HepG2 (cell line): Measurements from ENCODE around the gene PDIA6. TPM values are rescaled to one million over a fixed set of nuclear protein-coding genes. Genes with fewer than 3 reads are reported as not detected.

Experiments used
- CCDC6 ChIP-seq: sonication (generic); formaldehyde crosslinking; IDR thresholded peaks from 2 replicates; pipeline ENCODE4 v1.8.1; 2022; ENCODE audit warnings: mild to moderate bottlenecking, missing genetic modification reagents, moderate library complexity
- ELF3 ChIP-seq: IDR thresholded peaks from 2 replicates; pipeline ENCODE4 v1.6.1; 2016; ENCODE audit warnings: missing genetic modification reagents, missing compliant biosample characterization
- GABPB1 ChIP-seq: IDR thresholded peaks from 2 replicates; pipeline ENCODE4 v1.6.1; 2016; ENCODE audit warnings: mild to moderate bottlenecking, missing genetic modification reagents, moderate library complexity, missing compliant biosample characterization
- HDAC2 ChIP-seq: sonication (generic); formaldehyde crosslinking; IDR thresholded peaks from 2 replicates; pipeline ENCODE4 v1.4.0; 2020; ENCODE audit warnings: missing genetic modification reagents
- LCORL ChIP-seq, 2 experiments: fragments of 450-650 bp in 1 of 2; sonication (generic) in 1 of 2; formaldehyde crosslinking in 1 of 2; IDR thresholded peaks; 2 replicates each; pipeline versions ENCODE4 v1.5.0 to v1.6.1; 2017 to 2020; ENCODE audit warnings: antibody characterized with exemption in 1 of 2, missing genetic modification reagents in 1 of 2
- PITX1 ChIP-seq: sonication (generic); formaldehyde crosslinking; IDR thresholded peaks from 2 replicates; pipeline ENCODE4 v1.5.1; 2020; ENCODE audit warnings: mild to moderate bottlenecking, missing genetic modification reagents
- RXRA ChIP-seq: sonication (generic); formaldehyde crosslinking; IDR thresholded peaks from 2 replicates; pipeline ENCODE4 v1.5.1; 2020; ENCODE audit warnings: missing genetic modification reagents
- STAG1 ChIP-seq: sonication (generic); formaldehyde crosslinking; IDR thresholded peaks from 2 replicates; pipeline ENCODE4 v1.4.0; 2020; ENCODE audit warnings: missing genetic modification reagents
- TBL1XR1 ChIP-seq: fragments of 150-350 bp; IDR thresholded peaks from 2 replicates; pipeline ENCODE4 v1.6.1; 2014; ENCODE audit warnings: borderline replicate concordance, low read length; ENCODE audit not compliant: partially characterized antibody
- ZBTB1 ChIP-seq: sonication (generic); formaldehyde crosslinking; IDR thresholded peaks from 2 replicates; pipeline ENCODE4 v1.4.0; 2020; ENCODE audit warnings: missing genetic modification reagents, borderline replicate concordance
- ZNF501 ChIP-seq: sonication (generic); formaldehyde crosslinking; IDR thresholded peaks from 2 replicates; pipeline ENCODE4 v1.5.1; 2020; ENCODE audit warnings: mild to moderate bottlenecking, moderate library complexity, missing genetic modification reagents
- ZNF800 ChIP-seq: sonication (generic); formaldehyde crosslinking; IDR thresholded peaks from 2 replicates; pipeline ENCODE4 v1.4.0; 2020; ENCODE audit warnings: missing genetic modification reagents
- ZNF891 ChIP-seq: sonication (generic); formaldehyde crosslinking; IDR thresholded peaks from 2 replicates; pipeline ENCODE4 v1.5.0; 2020; ENCODE audit warnings: mild to moderate bottlenecking, missing genetic modification reagents
- ZSCAN30 ChIP-seq: sonication (generic); formaldehyde crosslinking; IDR thresholded peaks from 2 replicates; pipeline ENCODE4 v1.5.0; 2020; ENCODE audit warnings: mild to moderate bottlenecking, missing genetic modification reagents
- polyA plus RNA-seq, 8 experiments: library from polyadenylated mRNA; depleted of rRNA in 3 of 8; stranded (reverse) in 7 of 8; unstranded in 1 of 8; fragments of >200 nt; fragmentation: Illumina TruSeq in 4 of 8; extraction: Trizol in 4 of 8; gene quantifications; 2 replicates each; pipeline versions ENCODE4 v1.2.1 to v1.2.3, GENCODE V29; 2011 to 2016; ENCODE audit warnings: low read depth in 4 of 8, missing spikeins in 1 of 8, mixed read lengths in 1 of 8; ENCODE audit not compliant: insufficient read depth in 1 of 8
- total RNA-seq, 5 experiments: library from RNA; depleted of rRNA; stranded (reverse); fragments of >200 nt; fragmentation: Illumina TruSeq; extraction: Trizol; gene quantifications; 2 replicates each; pipeline ENCODE4 v1.2.3, GENCODE V29; 2016; ENCODE audit warnings: low read depth in 1 of 5
- TF ChIP-seq, protein P1 (sequence below): sonication (generic); formaldehyde crosslinking; conservative IDR thresholded peaks from 2 replicates; pipeline ENCODE4 v1.4.0; 2020; ENCODE audit warnings: missing genetic modification reagents
- TF ChIP-seq, protein P2 (sequence below): sonication (generic); formaldehyde crosslinking; IDR thresholded peaks from 2 replicates; pipeline ENCODE4 v1.4.0; 2020; ENCODE audit warnings: mild to moderate bottlenecking, missing genetic modification reagents
- TF ChIP-seq, protein P3 (sequence below): sonication (generic); formaldehyde crosslinking; IDR thresholded peaks from 2 replicates; pipeline ENCODE4 v1.9.0; 2022; ENCODE audit warnings: missing genetic modification reagents, mild to moderate bottlenecking, borderline replicate concordance
- TF ChIP-seq, protein P4 (sequence below): sonication (generic); formaldehyde crosslinking; IDR thresholded peaks from 2 replicates; pipeline ENCODE4 v1.4.0; 2020; ENCODE audit warnings: missing genetic modification reagents, mild to moderate bottlenecking, borderline replicate concordance

The PDIA6 gene
- total and polyA plus RNA-seq, 2 of the 13 experiments (the other 11 are each of a cell fraction or from before 2014, with no cell fraction given) = 586 to 642 TPM

- TF ChIP-seq, protein P1, sequence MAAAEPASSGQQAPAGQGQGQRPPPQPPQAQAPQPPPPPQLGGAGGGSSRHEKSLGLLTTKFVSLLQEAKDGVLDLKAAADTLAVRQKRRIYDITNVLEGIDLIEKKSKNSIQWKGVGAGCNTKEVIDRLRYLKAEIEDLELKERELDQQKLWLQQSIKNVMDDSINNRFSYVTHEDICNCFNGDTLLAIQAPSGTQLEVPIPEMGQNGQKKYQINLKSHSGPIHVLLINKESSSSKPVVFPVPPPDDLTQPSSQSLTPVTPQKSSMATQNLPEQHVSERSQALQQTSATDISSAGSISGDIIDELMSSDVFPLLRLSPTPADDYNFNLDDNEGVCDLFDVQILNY (CRISPR knock-in tag) = 0 out of 2 replicates have a peak, but pooled peaks have one; percentile 25
- peak; percentile 46 for TF ChIP-seq GABPB1 (CRISPR knock-in tag)
- TF ChIP-seq, protein P2, sequence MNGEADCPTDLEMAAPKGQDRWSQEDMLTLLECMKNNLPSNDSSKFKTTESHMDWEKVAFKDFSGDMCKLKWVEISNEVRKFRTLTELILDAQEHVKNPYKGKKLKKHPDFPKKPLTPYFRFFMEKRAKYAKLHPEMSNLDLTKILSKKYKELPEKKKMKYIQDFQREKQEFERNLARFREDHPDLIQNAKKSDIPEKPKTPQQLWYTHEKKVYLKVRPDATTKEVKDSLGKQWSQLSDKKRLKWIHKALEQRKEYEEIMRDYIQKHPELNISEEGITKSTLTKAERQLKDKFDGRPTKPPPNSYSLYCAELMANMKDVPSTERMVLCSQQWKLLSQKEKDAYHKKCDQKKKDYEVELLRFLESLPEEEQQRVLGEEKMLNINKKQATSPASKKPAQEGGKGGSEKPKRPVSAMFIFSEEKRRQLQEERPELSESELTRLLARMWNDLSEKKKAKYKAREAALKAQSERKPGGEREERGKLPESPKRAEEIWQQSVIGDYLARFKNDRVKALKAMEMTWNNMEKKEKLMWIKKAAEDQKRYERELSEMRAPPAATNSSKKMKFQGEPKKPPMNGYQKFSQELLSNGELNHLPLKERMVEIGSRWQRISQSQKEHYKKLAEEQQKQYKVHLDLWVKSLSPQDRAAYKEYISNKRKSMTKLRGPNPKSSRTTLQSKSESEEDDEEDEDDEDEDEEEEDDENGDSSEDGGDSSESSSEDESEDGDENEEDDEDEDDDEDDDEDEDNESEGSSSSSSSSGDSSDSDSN (CRISPR knock-in tag) = peak; percentile 33; the same call in 1 of the 2 replicates
- peak; percentile 82; the same call in 1 of the 2 replicates for TF ChIP-seq ZNF800 (CRISPR knock-in tag)
- TF ChIP-seq ZNF501 = 0 out of 2 replicates have a peak, but pooled peaks have one; percentile 23
- TF ChIP-seq HDAC2 = peak; percentile 16; the same call in 1 of the 2 replicates
- no peak for TF ChIP-seq CCDC6 (CRISPR knock-in tag)
- TF ChIP-seq PITX1 (CRISPR knock-in tag) = peak; percentile 53; the same call in 1 of the 2 replicates
- 0 out of 2 replicates have a peak, but pooled peaks have one; percentile 45 for TF ChIP-seq ELF3 (CRISPR knock-in tag)
- TF ChIP-seq, protein P3, sequence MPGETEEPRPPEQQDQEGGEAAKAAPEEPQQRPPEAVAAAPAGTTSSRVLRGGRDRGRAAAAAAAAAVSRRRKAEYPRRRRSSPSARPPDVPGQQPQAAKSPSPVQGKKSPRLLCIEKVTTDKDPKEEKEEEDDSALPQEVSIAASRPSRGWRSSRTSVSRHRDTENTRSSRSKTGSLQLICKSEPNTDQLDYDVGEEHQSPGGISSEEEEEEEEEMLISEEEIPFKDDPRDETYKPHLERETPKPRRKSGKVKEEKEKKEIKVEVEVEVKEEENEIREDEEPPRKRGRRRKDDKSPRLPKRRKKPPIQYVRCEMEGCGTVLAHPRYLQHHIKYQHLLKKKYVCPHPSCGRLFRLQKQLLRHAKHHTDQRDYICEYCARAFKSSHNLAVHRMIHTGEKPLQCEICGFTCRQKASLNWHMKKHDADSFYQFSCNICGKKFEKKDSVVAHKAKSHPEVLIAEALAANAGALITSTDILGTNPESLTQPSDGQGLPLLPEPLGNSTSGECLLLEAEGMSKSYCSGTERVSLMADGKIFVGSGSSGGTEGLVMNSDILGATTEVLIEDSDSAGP (CRISPR knock-in tag) = peak; percentile 26; the same call in 1 of the 2 replicates
- TF ChIP-seq, protein P4, sequence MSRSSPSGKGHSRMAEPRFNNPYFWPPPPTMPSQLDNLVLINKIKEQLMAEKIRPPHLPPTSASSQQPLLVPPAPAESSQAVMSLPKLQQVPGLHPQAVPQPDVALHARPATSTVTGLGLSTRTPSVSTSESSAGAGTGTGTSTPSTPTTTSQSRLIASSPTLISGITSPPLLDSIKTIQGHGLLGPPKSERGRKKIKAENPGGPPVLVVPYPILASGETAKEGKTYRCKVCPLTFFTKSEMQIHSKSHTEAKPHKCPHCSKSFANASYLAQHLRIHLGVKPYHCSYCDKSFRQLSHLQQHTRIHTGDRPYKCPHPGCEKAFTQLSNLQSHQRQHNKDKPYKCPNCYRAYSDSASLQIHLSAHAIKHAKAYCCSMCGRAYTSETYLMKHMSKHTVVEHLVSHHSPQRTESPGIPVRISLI (CRISPR knock-in tag) = peak; percentile 35; the same call in 1 of the 2 replicates
- TF ChIP-seq RXRA (CRISPR knock-in tag) = peak; percentile 42; the same call in 1 of the 2 replicates
- no peak for TF ChIP-seq ZNF891 (CRISPR knock-in tag)
- no peak for TF ChIP-seq ZBTB1 (CRISPR knock-in tag)
- TF ChIP-seq LCORL (IDR thresholded peaks at IDR 0.05) = no peak
- TF ChIP-seq LCORL (CRISPR knock-in tag; IDR thresholded peaks at IDR 0.05) = peak; percentile 37; the same call in 1 of the 2 replicates
- no peak for TF ChIP-seq ZSCAN30 (CRISPR knock-in tag)
- peak; percentile 98 for TF ChIP-seq STAG1 (CRISPR knock-in tag)
- TF ChIP-seq TBL1XR1 = no peak
Observed at GRCh38 chr2:10832203-10832936, 19.8 kb upstream of the PDIA6 start (continued).
